ENCODE measurements around the gene HIC1. TPM values are rescaled to one million over a fixed set of nuclear protein-coding genes. Genes with fewer than 3 reads are reported as not detected.

Gene HIC1
- total RNA-seq, 1 experiment from 2014 or later: 1.0 TPM

DNA sequence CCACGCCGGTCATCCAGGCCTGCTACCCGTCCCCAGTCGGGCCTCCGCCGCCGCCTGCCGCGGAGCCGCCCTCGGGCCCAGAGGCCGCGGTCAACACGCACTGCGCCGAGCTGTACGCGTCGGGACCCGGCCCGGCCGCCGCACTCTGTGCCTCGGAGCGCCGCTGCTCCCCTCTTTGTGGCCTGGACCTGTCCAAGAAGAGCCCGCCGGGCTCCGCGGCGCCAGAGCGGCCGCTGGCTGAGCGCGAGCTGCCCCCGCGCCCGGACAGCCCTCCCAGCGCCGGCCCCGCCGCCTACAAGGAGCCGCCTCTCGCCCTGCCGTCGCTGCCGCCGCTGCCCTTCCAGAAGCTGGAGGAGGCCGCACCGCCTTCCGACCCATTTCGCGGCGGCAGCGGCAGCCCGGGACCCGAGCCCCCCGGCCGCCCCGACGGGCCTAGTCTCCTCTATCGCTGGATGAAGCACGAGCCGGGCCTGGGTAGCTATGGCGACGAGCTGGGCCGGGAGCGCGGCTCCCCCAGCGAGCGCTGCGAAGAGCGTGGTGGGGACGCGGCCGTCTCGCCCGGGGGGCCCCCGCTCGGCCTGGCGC lies 2.4 kb downstream of the HIC1 start:
- intact Hi-C loops (cut with micrococcal nuclease): no loop called here
- Mint-ChIP-seq H3K36me3 (ENCODE audit: insufficient read depth, unreplicated experiment) (no peaks in the 10 kb centered on the region), H3K9me3 (ENCODE audit: unreplicated experiment) (no peaks in the 10 kb centered on the region), H3K4me1 (ENCODE audit: insufficient read depth, unreplicated experiment) (peaks cover 5% of the 10 kb centered on the region), H3K27ac (ENCODE audit: low read depth, unreplicated experiment) (no peak overlapping the region), H3K4me3 (ENCODE audit: unreplicated experiment) (no peak overlapping the region), H3K27me3 (ENCODE audit: insufficient read depth, unreplicated experiment) (no peaks in the 10 kb centered on the region)
- no TSS peak for BruUV-seq (replicated peaks)
- CTCF ChIA-PET: interaction anchor here (3.1 kb wide), 1 partner anchor 188 kb away, joined by 19 read pairs; no protein-coding TSS in a partner anchor
- POLR2A ChIA-PET: interaction anchor here (0.6 kb wide), 1 partner anchor 1833 kb away, joined by 3 read pairs; no protein-coding TSS in a partner anchor
- TF ChIP-seq, protein P1, sequence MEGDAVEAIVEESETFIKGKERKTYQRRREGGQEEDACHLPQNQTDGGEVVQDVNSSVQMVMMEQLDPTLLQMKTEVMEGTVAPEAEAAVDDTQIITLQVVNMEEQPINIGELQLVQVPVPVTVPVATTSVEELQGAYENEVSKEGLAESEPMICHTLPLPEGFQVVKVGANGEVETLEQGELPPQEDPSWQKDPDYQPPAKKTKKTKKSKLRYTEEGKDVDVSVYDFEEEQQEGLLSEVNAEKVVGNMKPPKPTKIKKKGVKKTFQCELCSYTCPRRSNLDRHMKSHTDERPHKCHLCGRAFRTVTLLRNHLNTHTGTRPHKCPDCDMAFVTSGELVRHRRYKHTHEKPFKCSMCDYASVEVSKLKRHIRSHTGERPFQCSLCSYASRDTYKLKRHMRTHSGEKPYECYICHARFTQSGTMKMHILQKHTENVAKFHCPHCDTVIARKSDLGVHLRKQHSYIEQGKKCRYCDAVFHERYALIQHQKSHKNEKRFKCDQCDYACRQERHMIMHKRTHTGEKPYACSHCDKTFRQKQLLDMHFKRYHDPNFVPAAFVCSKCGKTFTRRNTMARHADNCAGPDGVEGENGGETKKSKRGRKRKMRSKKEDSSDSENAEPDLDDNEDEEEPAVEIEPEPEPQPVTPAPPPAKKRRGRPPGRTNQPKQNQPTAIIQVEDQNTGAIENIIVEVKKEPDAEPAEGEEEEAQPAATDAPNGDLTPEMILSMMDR (IDR thresholded peaks at IDR 0.05; ENCODE audit: unreplicated experiment): no peak
- DNase-seq (ENCODE audit: unreplicated experiment): no peak

DNA sequence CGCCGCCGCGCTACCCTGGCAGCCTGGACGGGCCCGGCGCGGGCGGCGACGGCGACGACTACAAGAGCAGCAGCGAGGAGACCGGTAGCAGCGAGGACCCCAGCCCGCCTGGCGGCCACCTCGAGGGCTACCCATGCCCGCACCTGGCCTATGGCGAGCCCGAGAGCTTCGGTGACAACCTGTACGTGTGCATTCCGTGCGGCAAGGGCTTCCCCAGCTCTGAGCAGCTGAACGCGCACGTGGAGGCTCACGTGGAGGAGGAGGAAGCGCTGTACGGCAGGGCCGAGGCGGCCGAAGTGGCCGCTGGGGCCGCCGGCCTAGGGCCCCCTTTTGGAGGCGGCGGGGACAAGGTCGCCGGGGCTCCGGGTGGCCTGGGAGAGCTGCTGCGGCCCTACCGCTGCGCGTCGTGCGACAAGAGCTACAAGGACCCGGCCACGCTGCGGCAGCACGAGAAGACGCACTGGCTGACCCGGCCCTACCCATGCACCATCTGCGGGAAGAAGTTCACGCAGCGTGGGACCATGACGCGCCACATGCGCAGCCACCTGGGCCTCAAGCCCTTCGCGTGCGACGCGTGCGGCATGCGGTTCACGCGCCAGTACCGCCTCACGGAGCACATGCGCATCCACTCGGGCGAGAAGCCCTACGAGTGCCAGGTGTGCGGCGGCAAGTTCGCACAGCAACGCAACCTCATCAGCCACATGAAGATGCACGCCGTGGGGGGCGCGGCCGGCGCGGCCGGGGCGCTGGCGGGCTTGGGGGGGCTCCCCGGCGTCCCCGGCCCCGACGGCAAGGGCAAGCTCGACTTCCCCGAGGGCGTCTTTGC lies 3.1 kb downstream of the HIC1 start:
- DNase-seq (ENCODE audit: unreplicated experiment): no peak
- peaks cover 5% of the 10 kb centered on the region for H3K4me1 Mint-ChIP-seq (ENCODE audit: insufficient read depth, unreplicated experiment)
- no peaks in the 10 kb centered on the region for H3K9me3 Mint-ChIP-seq (ENCODE audit: unreplicated experiment)
- intact Hi-C loops (cut with micrococcal nuclease): no loop called here
- H3K36me3 Mint-ChIP-seq (ENCODE audit: insufficient read depth, unreplicated experiment): no peaks in the 10 kb centered on the region
- TF ChIP-seq, protein P1 (IDR thresholded peaks at IDR 0.05; ENCODE audit: unreplicated experiment): no peak
- no peak overlapping the region for H3K27ac Mint-ChIP-seq (ENCODE audit: low read depth, unreplicated experiment)
- CTCF ChIA-PET: interaction anchor here (3.1 kb wide), 1 partner anchor 187 kb away, joined by 19 read pairs; no protein-coding TSS in a partner anchor
- H3K27me3 Mint-ChIP-seq (ENCODE audit: insufficient read depth, unreplicated experiment): no peaks in the 10 kb centered on the region
- POLR2A ChIA-PET: no interaction called here
- H3K4me3 Mint-ChIP-seq (ENCODE audit: unreplicated experiment): no peak overlapping the region
- no TSS peak for BruUV-seq (replicated peaks)

DNA sequence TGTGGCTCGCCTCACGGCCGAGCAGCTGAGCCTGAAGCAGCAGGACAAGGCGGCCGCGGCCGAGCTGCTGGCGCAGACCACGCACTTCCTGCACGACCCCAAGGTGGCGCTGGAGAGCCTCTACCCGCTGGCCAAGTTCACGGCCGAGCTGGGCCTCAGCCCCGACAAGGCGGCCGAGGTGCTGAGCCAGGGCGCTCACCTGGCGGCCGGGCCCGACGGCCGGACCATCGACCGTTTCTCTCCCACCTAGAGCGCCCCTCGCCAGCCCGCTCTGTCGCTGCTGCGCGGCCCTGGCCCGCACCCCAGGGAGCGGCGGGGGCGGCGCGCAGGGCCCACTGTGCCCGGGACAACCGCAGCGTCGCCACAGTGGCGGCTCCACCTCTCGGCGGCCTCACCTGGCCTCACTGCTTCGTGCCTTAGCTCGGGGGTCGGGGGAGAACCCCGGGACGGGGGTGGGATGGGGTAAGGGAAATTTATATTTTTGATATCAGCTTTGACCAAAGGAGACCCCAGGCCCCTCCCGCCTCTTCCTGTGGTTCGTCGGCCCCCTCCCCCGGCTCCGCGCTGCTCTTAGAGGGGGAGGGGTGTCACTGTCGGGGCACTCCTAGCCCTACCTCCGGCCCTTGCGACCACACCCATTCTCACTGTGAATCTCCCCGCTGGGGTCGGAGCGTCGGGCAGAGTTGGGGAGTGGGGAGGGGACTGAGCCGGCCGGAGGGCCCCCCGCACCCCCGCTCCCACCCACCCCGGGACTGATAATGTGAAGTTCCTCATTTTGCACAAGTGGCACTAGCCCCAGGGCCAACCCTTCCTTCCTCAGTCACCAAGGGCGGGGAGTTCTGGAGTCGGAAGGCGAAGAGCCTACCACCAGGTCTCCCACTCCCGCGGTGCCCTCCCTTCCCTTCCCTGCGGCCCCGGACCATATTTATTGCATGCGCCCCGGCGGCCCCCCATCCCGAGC lies 4.0 kb downstream of the HIC1 start:
- CTCF ChIA-PET: interaction anchor here (0.6 to 3.1 kb wide), 3 partner anchors 160 to 256 kb away, joined by 3 to 19 read pairs (median 3); no protein-coding TSS in a partner anchor
- POLR2A ChIA-PET: interaction anchor here (0.6 kb wide), 1 partner anchor 100 kb away, joined by 4 read pairs; no protein-coding TSS in a partner anchor
- Mint-ChIP-seq H3K27ac (ENCODE audit: low read depth, unreplicated experiment) (no peak overlapping the region), H3K4me1 (ENCODE audit: insufficient read depth, unreplicated experiment) (no peaks in the 10 kb centered on the region), H3K4me3 (ENCODE audit: unreplicated experiment) (no peak overlapping the region), H3K36me3 (ENCODE audit: insufficient read depth, unreplicated experiment) (no peaks in the 10 kb centered on the region), H3K9me3 (ENCODE audit: unreplicated experiment) (no peaks in the 10 kb centered on the region), H3K27me3 (ENCODE audit: insufficient read depth, unreplicated experiment) (no peaks in the 10 kb centered on the region)
- no TSS peak for BruUV-seq (replicated peaks)
- TF ChIP-seq, protein P1 (IDR thresholded peaks at IDR 0.05; ENCODE audit: unreplicated experiment): peak; percentile 29
- intact Hi-C loops (cut with micrococcal nuclease): no loop called here
- no peak for DNase-seq (ENCODE audit: unreplicated experiment)

Data from MCF 10A (cell line).